ENCODE data around the gene WRAP53. TPM values are rescaled to one million over a fixed set of nuclear protein-coding genes. Genes with fewer than 3 reads are reported as not detected.
"Not testable (repeated sequence)": the region's sequence is repeated elsewhere in the genome, so short reads cannot be mapped to it uniquely, and the experiment has no call there.

The WRAP53 gene
- 8.3 TPM for total RNA-seq
- long read RNA-seq, full-length matches to known transcripts = 16 of 21 reads
- long read RNA-seq, partial matches to known transcripts = 2 of 21 reads
- long read RNA-seq, other reads (novel, unspliced or antisense) = 3 of 21 reads

- TF ChIP-seq CTCF (IDR thresholded peaks at IDR 0.05) = peak; percentile 98
- H3K27me3 ChIP-seq (ENCODE audit: low read depth) = no peaks in the 10 kb centered on the region
- no peaks in the 10 kb centered on the region for H3K9me3 ChIP-seq
- ATAC-seq (peak; percentile 92 to 96), DNase-seq (peak; percentile 98)
- peaks cover 31% of the 10 kb centered on the region for H3K4me1 ChIP-seq
- peak within 1 kb of the TSS; percentile 96 for H3K27ac ChIP-seq
- H3K4me3 ChIP-seq = peak within 1 kb of the TSS; percentile 95
- intact Hi-C loops (cut with DNase I) = no loop called here
- no peaks in the 10 kb centered on the region for H3K36me3 ChIP-seq
Observed at GRCh38 chr17:7687908-7688807, at the start of gene WRAP53. Gene WRAP53 (plus strand): TSS chr17:7688477. CDS start chr17:7688649, 172 bp downstream.

GRCh38 chr17:7640783-7641182 is 47.5 kb upstream of the WRAP53 start:
- H3K4me1 ChIP-seq = no peaks in the 10 kb centered on the region
- DNase-seq = no peak
- TF ChIP-seq CTCF (IDR thresholded peaks at IDR 0.05) = no peak

GRCh38 chr17:7641635-7642034 is 46.6 kb upstream of the WRAP53 start:
- H3K4me3 ChIP-seq; H3K27me3 ChIP-seq (ENCODE audit: low read depth); H3K9me3 ChIP-seq; H3K27ac ChIP-seq; H3K4me1 ChIP-seq; ATAC-seq; DNase-seq; H3K36me3 ChIP-seq; intact Hi-C loops (cut with DNase I): not testable (repeated sequence)

More at GRCh38 chr17:7640783-7641182, 47.5 kb upstream of the WRAP53 start:
- intact Hi-C loops (cut with DNase I) = no loop called here
- no peak for ATAC-seq
- H3K27me3 ChIP-seq (ENCODE audit: low read depth) = no peaks in the 10 kb centered on the region
- H3K9me3 ChIP-seq = no peaks in the 10 kb centered on the region
- H3K36me3 ChIP-seq = no peaks in the 10 kb centered on the region
- H3K27ac ChIP-seq = no peak overlapping the region
- H3K4me3 ChIP-seq = no peak overlapping the region

- DNase-seq (no peak), ATAC-seq (peak; percentile 54 to 59)
- no peak for TF ChIP-seq CTCF (IDR thresholded peaks at IDR 0.05)
- no peaks in the 10 kb centered on the region for H3K9me3 ChIP-seq
- intact Hi-C loops (cut with DNase I) = no loop called here
- H3K4me1 ChIP-seq = no peaks in the 10 kb centered on the region
- no peak overlapping the region for H3K4me3 ChIP-seq
- H3K27ac ChIP-seq = no peak overlapping the region
- H3K27me3 ChIP-seq (ENCODE audit: low read depth) = peaks cover 9% of the 10 kb centered on the region
- no peaks in the 10 kb centered on the region for H3K36me3 ChIP-seq
Observed at GRCh38 chr17:7644775-7645174, 43.5 kb upstream of the WRAP53 start.

- no peak for TF ChIP-seq CTCF (IDR thresholded peaks at IDR 0.05)
- Histone ChIP-seq H3K27ac (no peak overlapping the region), H3K4me3 (no peak overlapping the region), H3K4me1 (peaks cover 15% of the 10 kb centered on the region), H3K27me3 (ENCODE audit: low read depth) (peaks cover 26% of the 10 kb centered on the region), H3K36me3 (no peaks in the 10 kb centered on the region), H3K9me3 (no peaks in the 10 kb centered on the region)
- intact Hi-C loops (cut with DNase I) = no loop called here
- ATAC-seq (no peak), DNase-seq (no peak)
Observed at GRCh38 chr17:7646457-7646856, 41.8 kb upstream of the WRAP53 start.

- no peak for TF ChIP-seq CTCF (IDR thresholded peaks at IDR 0.05)
- no peak for ATAC-seq
- H3K9me3 ChIP-seq = no peaks in the 10 kb centered on the region
- H3K4me1 ChIP-seq = peaks cover 20% of the 10 kb centered on the region
- DNase-seq = no peak
- no peak overlapping the region for H3K4me3 ChIP-seq
- H3K27me3 ChIP-seq (ENCODE audit: low read depth) = peaks cover 31% of the 10 kb centered on the region
- no peaks in the 10 kb centered on the region for H3K36me3 ChIP-seq
- H3K27ac ChIP-seq = no peak overlapping the region
- intact Hi-C loops (cut with DNase I) = no loop called here
Observed at GRCh38 chr17:7647018-7647417, 41.3 kb upstream of the WRAP53 start.
